ENCODE results near the gene CDC37L1.

CDC37L1 gene

GRCh38 chr9:4669890-4670289 is 9.5 kb upstream of the CDC37L1 start:
- no peak for DNase-seq

DNA sequence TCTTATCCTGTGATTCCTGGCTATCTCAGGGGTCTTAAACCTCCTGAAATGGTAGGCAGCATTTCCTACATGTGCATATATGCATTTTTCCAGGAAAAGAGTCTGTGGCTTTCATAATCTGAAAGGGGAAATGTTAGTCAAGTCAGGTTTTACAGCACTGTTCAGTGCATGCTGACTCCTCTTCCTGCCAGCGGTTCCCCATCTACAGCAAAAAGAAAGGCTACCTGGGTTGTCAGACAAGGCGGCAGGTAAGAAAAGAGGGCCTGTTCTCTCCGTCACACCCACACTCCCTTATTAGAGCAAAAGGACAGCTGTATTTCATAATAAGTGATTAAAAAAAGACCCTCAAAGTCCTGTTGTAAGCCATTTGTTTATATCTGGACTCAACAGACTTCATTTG is 8.8 kb upstream of the CDC37L1 start:
- no peak for DNase-seq

- DNase-seq: no peak
These were observed 7.6 kb upstream of the CDC37L1 start for GRCh38 chr9:4671737-4672136.

GRCh38 chr9:4674783-4675182 is 4.6 kb upstream of the CDC37L1 start:
- no peak for DNase-seq

DNA sequence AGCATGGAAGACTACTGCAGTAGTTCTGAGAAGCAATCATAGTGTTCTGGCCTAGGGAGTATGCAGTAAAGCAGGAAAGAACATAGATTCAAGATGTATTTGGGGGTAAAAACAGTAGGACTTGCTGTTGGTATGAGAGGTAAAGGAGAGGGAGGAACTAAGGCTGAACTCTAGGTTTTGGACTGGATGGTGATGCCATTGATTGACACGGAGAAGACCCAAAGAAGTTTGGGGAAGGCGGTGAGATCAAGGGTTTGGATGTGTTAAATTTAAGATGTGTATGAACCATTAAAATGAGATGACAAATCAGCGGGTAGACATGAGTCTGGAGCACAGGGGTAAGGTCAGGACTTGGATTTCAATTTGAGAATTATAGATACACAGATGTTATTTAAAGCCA is 2.0 kb upstream of the CDC37L1 start:
- no peak for DNase-seq

GRCh38 chr9:4678679-4679267 is 596 bp upstream of the CDC37L1 start:
- no peak for DNase-seq

- no peak for DNase-seq
These were observed 780 bp downstream of the CDC37L1 start for GRCh38 chr9:4680173-4680525.

- no peak for DNase-seq
These were observed 1.4 kb downstream of the CDC37L1 start for GRCh38 chr9:4680750-4681149.

- no peak for DNase-seq
These were observed 5.5 kb downstream of the CDC37L1 start for GRCh38 chr9:4684820-4685219.

- no peak for DNase-seq
These were observed 6.7 kb downstream of the CDC37L1 start for GRCh38 chr9:4686112-4686511.

GRCh38 chr9:4686584-4686983 is 7.2 kb downstream of the CDC37L1 start:
- no peak for DNase-seq

DNA sequence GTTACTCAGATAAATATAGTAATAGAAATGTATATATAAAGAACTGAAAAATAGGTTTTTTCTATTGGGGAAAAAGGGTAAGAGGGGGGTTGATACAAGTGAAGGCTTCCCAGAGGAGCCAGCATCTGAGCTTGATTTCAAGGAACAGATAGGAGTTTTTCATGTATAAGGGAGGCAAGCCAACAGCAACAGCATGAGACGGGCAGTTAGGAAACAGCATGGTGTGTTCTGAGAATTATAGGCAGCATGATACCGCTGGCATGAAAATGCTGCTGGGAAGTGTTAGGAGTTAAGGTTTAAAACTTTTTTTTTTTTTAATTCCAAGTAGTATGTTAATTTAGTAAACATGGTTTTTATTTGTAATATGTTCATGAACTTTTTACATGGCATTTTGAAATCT is 9.7 kb downstream of the CDC37L1 start:
- DNase-seq: no peak

- no peak for DNase-seq
These were observed 10.3 kb downstream of the CDC37L1 start for GRCh38 chr9:4689687-4690104.

DNA sequence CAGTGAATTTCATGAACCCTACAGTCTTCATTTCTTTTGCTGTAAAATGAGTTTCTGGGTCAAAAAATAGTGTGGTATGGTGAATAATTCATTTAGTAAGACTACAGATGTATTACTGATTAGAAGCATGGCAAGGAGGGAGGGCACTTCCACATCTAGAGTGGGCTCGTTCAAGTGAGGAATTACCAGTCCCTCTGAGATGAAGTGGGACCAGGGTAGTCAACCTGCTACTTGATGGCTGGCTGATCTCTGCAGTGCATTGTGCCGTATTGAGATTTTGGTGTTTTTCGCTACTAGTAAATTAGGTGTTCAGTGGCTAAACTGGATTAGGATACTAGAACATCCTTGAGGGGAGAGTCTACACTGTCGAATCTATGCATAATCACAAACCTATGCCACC is 10.8 kb downstream of the CDC37L1 start:
- no peak for DNase-seq

DNA sequence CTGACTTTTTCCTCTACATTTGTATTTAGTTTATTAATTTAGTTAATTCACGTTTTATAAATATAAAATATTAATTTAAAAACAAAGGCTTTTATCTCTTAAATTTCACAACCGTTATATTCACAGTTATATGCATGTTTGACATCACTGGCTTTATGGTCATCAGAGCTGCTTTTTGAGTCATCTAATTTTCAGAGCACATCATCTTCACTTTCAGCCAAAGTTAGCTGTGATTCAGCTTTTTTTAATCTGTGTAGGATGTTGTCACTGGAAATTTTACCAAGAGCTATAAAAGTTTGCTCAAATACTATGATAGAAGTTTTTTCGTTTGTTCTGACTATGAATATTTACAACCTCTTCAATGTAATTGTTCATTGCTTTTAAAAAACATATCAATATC is 12.4 kb downstream of the CDC37L1 start:
- no peak for DNase-seq

DNA sequence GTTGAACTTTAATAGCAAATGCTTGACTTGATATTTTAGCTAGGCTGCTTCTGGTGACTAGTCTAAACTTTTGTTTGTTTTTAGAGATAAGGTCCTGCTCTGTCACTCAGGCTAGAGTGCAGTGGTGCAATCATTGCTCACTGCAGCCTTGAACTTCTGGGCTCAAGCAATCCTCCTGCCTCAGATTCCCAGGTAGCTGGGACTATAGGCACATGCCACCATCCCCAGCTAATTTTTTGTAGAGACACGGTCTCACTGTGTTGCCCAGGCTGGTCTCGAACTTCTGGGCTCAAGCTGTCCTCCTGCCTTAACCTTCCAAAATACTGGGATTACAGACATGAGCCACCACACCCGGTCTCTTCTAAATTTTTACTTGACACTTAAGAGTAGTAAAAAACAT is 20.7 kb downstream of the CDC37L1 start:
- no peak for DNase-seq

- DNase-seq: no peak
These were observed 21.6 kb downstream of the CDC37L1 start for GRCh38 chr9:4700932-4701331.

DNA sequence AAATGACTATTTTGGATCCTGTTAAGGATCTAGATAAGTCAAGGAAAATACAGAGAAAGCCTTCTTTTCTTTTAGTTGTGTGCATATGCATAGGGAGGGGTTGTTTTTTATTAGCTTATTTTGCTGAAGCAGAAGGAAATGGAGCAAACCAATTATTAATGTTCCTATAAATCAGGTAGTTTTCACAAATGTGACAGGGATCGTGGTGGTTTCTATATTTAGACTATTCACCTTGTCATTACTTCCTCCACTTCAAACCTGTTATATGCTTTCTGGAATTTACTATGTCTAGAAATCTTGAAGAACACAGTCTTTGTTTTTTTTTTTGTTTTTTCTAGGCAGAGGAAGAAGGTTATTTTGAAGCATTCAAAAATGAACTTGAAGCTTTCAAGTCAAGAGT is 22.2 kb downstream of the CDC37L1 start:
- no peak for DNase-seq

GRCh38 chr9:4704129-4704528 is 24.8 kb downstream of the CDC37L1 start:
- no peak for DNase-seq

GRCh38 chr9:4706021-4706420 is 26.7 kb downstream of the CDC37L1 start:
- DNase-seq: no peak

GRCh38 chr9:4706971-4707622 is 27.7 kb downstream of the CDC37L1 start:
- DNase-seq: no peak

GRCh38 chr9:4709380-4709779 is 30.0 kb downstream of the CDC37L1 start:
- no peak for DNase-seq

- no peak for DNase-seq
These were observed 34.5 kb downstream of the CDC37L1 start for GRCh38 chr9:4713849-4714248.

DNA sequence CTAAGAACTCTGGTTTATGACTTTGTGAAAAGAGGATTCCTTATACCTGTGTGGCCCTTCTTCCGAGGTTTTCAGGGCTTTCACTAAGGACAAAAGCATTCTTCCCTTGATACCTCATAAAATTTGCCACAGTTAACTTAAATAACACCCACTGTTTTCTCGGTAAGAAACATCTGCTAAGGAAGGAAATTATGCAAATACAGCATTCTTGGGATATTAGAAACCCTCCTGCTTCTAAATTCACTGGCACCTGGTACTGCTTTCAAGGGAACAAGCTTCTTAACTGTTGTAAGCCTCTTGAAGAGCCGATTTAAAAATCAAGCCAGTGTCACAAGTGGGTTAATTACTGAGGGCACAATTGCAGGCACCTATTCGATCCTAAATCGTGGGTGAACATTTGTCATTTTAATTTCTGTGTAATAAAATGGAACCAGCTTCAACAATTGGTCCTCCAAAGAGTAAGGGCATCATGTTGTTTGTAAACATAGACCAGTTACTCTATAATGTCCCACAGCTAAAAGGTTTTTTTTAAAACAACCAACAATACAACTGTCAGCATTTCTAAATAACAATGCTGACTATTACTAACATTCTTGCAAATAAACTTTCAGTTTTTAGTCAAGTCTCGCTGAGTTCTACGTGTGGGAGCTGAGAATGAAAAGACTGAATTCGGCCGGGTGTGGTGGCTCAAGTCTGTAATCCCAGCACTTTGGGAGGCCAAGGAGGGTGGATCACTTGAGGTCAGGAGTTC is 35.1 kb downstream of the CDC37L1 start:
- no peak for DNase-seq

GRCh38 chr9:4716163-4716562 is 36.8 kb downstream of the CDC37L1 start:
- no peak for DNase-seq
